Putamen (tissue), 1 donor: ENCODE measurements around the gene CTR9.

Source experiments
- DNase-seq: peaks from one replicate; pipeline ENCODE4 v3.0.0-alpha.2; 2016; ENCODE audit warnings: low spot score

CTR9 gene

GRCh38 chr11:10750838-10751580 is at the start of gene CTR9:
Gene CTR9, plus strand, starts transcription at chr11:10751246. Its CDS starts 167 bp downstream, at chr11:10751413.
- DNase-seq = peak; percentile 88

GRCh38 chr11:10701982-10702381 is 49.1 kb upstream of the CTR9 start:
- no peak for DNase-seq

- no peak for DNase-seq
Measured at GRCh38 chr11:10708131-10708530, 42.9 kb upstream of the CTR9 start.

- DNase-seq = no peak
Measured at GRCh38 chr11:10709299-10710086, 41.6 kb upstream of the CTR9 start.

- peak; percentile 60 for DNase-seq
Measured at GRCh38 chr11:10715571-10715970, 35.5 kb upstream of the CTR9 start.

- DNase-seq = no peak
Measured at GRCh38 chr11:10716122-10716521, 34.9 kb upstream of the CTR9 start.

- no peak for DNase-seq
Measured at GRCh38 chr11:10716543-10717259, 34.3 kb upstream of the CTR9 start.

- DNase-seq = no peak
Measured at GRCh38 chr11:10719616-10720015, 31.4 kb upstream of the CTR9 start.

GRCh38 chr11:10720881-10721376 is 30.1 kb upstream of the CTR9 start:
- no peak for DNase-seq

GRCh38 chr11:10722307-10722706 is 28.7 kb upstream of the CTR9 start:
- no peak for DNase-seq

GRCh38 chr11:10725114-10725906 is 25.7 kb upstream of the CTR9 start:
- DNase-seq = no peak

GRCh38 chr11:10725907-10726253 is 25.2 kb upstream of the CTR9 start:
- DNase-seq = no peak

GRCh38 chr11:10727146-10727851 is 23.7 kb upstream of the CTR9 start:
- DNase-seq = no peak

- DNase-seq = no peak
Measured at GRCh38 chr11:10728154-10728553, 22.9 kb upstream of the CTR9 start.

- no peak for DNase-seq
Measured at GRCh38 chr11:10728789-10729472, 22.1 kb upstream of the CTR9 start.

- DNase-seq = no peak
Measured at GRCh38 chr11:10730151-10730550, 20.9 kb upstream of the CTR9 start.

- no peak for DNase-seq
Measured at GRCh38 chr11:10731064-10731680, 19.9 kb upstream of the CTR9 start.

- DNase-seq = peak; percentile 89
Measured at GRCh38 chr11:10735481-10736475, 15.3 kb upstream of the CTR9 start.
